ENCODE measurements around the gene TDP2. TPM values are rescaled to one million over a fixed set of nuclear protein-coding genes. Genes with fewer than 3 reads are reported as not detected.

The TDP2 gene
- total RNA-seq, 4 donors from 2014 or later: 25.2 to 44.4 (median 37.6) TPM

- intact Hi-C loops (cut with DNase I): no loop called here
- no peak for DNase-seq (ENCODE audit: extremely low spot score)
- Histone ChIP-seq H3K4me3 (no peak overlapping the region), H3K27ac (replicated peaks in 1 of 4) (no peak overlapping the region), H3K9me3 (no peaks in the 10 kb centered on the region), H3K4me1 (peaks cover 0 to 7% (median 0%) of the 10 kb centered on the region in 4 donors), H3K27me3 (no peaks in the 10 kb centered on the region), H3K36me3 (peaks cover 0 to 5% (median 2%) of the 10 kb centered on the region in 4 donors)
- TF ChIP-seq POLR2A (IDR thresholded peaks at IDR 0.05; ENCODE audit: low read depth): no peak
- 88% methylated on average over 3 of the region's 3 CpGs for WGBS
Measured at GRCh38 chr6:24691550-24691949, 24.9 kb upstream of the TDP2 start.

- no peak overlapping the region for H3K27ac ChIP-seq (replicated peaks in 1 of 4)
- intact Hi-C loops (cut with DNase I): no loop called here
- peaks cover 0 to 5% (median 2%) of the 10 kb centered on the region in 4 donors for H3K36me3 ChIP-seq
- H3K9me3 ChIP-seq: no peaks in the 10 kb centered on the region
- no peaks in the 10 kb centered on the region for H3K27me3 ChIP-seq
- no peak overlapping the region for H3K4me3 ChIP-seq
- no peak for TF ChIP-seq EP300 (IDR thresholded peaks at IDR 0.05)
- no peak for TF ChIP-seq POLR2AphosphoS5 (IDR thresholded peaks at IDR 0.05)
- no peak for TF ChIP-seq POLR2A (IDR thresholded peaks at IDR 0.05; ENCODE audit: low read depth)
- no peak for TF ChIP-seq CTCF (IDR thresholded peaks at IDR 0.05)
- DNase-seq (ENCODE audit: extremely low spot score): no peak
- WGBS: 80% methylated on average over 1 of the region's 1 CpG
- peaks cover 0 to 5% (median 0%) of the 10 kb centered on the region in 4 donors for H3K4me1 ChIP-seq
Measured at GRCh38 chr6:24690593-24690992, 23.9 kb upstream of the TDP2 start.

GRCh38 chr6:24689964-24690363 is 23.3 kb upstream of the TDP2 start:
- intact Hi-C loops (cut with DNase I): no loop called here
- DNase-seq (ENCODE audit: extremely low spot score): no peak
- 67% methylated on average over 2 of the region's 2 CpGs for WGBS
- Histone ChIP-seq H3K27me3 (no peaks in the 10 kb centered on the region), H3K4me3 (no peak overlapping the region), H3K27ac (replicated peaks in 1 of 4) (no peak overlapping the region), H3K9me3 (no peaks in the 10 kb centered on the region), H3K4me1 (no peaks in the 10 kb centered on the region), H3K36me3 (peaks cover 0 to 5% (median 2%) of the 10 kb centered on the region in 4 donors)
- TF ChIP-seq POLR2A (IDR thresholded peaks at IDR 0.05; ENCODE audit: low read depth): no peak
- no peak for TF ChIP-seq EP300 (IDR thresholded peaks at IDR 0.05)
- TF ChIP-seq CTCF (IDR thresholded peaks at IDR 0.05): no peak
- TF ChIP-seq POLR2AphosphoS5 (IDR thresholded peaks at IDR 0.05): no peak

- no peaks in the 10 kb centered on the region for H3K9me3 ChIP-seq
- no peak for TF ChIP-seq EP300 (IDR thresholded peaks at IDR 0.05)
- TF ChIP-seq POLR2AphosphoS5 (IDR thresholded peaks at IDR 0.05): no peak
- no peak for TF ChIP-seq POLR2A (IDR thresholded peaks at IDR 0.05; ENCODE audit: low read depth)
- no peak for TF ChIP-seq CTCF (IDR thresholded peaks at IDR 0.05)
- peaks cover 0 to 5% (median 2%) of the 10 kb centered on the region in 4 donors for H3K36me3 ChIP-seq
- intact Hi-C loops (cut with DNase I): no loop called here
- WGBS: 93% methylated on average over 4 of the region's 4 CpGs
- H3K4me1 ChIP-seq: no peaks in the 10 kb centered on the region
- H3K27me3 ChIP-seq: no peaks in the 10 kb centered on the region
- no peak overlapping the region for H3K4me3 ChIP-seq
- no peak for DNase-seq (ENCODE audit: extremely low spot score)
- no peak overlapping the region for H3K27ac ChIP-seq (replicated peaks in 1 of 4)
Measured at GRCh38 chr6:24686946-24687345, 20.2 kb upstream of the TDP2 start.

- WGBS: 100% methylated on average over 1 of the region's 1 CpG
Measured at GRCh38 chr6:24686408-24686807, 19.7 kb upstream of the TDP2 start.

More at GRCh38 chr6:24686408-24686807, 19.7 kb upstream of the TDP2 start:
- H3K9me3 ChIP-seq: no peaks in the 10 kb centered on the region
- H3K36me3 ChIP-seq: peaks cover 0 to 5% (median 2%) of the 10 kb centered on the region in 4 donors
- H3K27ac ChIP-seq (replicated peaks in 1 of 4): no peak overlapping the region
- intact Hi-C loops (cut with DNase I): no loop called here
- TF ChIP-seq CTCF (IDR thresholded peaks at IDR 0.05) (no peak), POLR2A (IDR thresholded peaks at IDR 0.05; ENCODE audit: low read depth) (no peak), POLR2AphosphoS5 (IDR thresholded peaks at IDR 0.05) (no peak), EP300 (IDR thresholded peaks at IDR 0.05) (no peak)
- no peak for DNase-seq (ENCODE audit: extremely low spot score)
- H3K27me3 ChIP-seq: no peaks in the 10 kb centered on the region
- H3K4me1 ChIP-seq: no peaks in the 10 kb centered on the region
- no peak overlapping the region for H3K4me3 ChIP-seq
